GM12878 (cell line): Measurements from ENCODE around the gene SLC2A5. TPM values are rescaled to one million over a fixed set of nuclear protein-coding genes. Genes with fewer than 3 reads are reported as not detected.

Experiments used
- BACH1 ChIP-seq: fragments of 450-650 bp; IDR thresholded peaks from 2 replicates; pipeline ENCODE4 v1.6.1; 2017; ENCODE audit warnings: mild to moderate bottlenecking, borderline replicate concordance
- CBFB ChIP-seq: IDR thresholded peaks from 2 replicates; pipeline ENCODE4 v1.6.1; 2016; ENCODE audit warnings: antibody characterized with exemption, low read depth
- CBX3 ChIP-seq: fragments of 200-600 bp; sonication (generic); IDR thresholded peaks from 2 replicates; pipeline ENCODE4 v1.6.1; 2016; ENCODE audit warnings: low read depth, borderline replicate concordance
- FOXK2 ChIP-seq: fragments of 450-650 bp; IDR thresholded peaks from 2 replicates; pipeline ENCODE4 v1.6.1; 2017; ENCODE audit warnings: mild to moderate bottlenecking, moderate library complexity
- GABPA ChIP-seq: IDR thresholded peaks from 2 replicates; pipeline ENCODE4 v1.6.1; 2014; ENCODE audit warnings: antibody characterized with exemption, low read depth, mild to moderate bottlenecking, inconsistent platforms
- HCFC1 ChIP-seq: fragments of 150-350 bp; IDR thresholded peaks from 2 replicates; pipeline ENCODE4 v1.6.1; 2014; ENCODE audit warnings: low read length
- KAT2A ChIP-seq: conservative IDR thresholded peaks from 2 replicates; pipeline ENCODE4 v1.6.1; 2011; ENCODE audit warnings: low read depth, low read length; ENCODE audit not compliant: control insufficient read depth
- LARP7 ChIP-seq: fragments of 450-650 bp; IDR thresholded peaks from 2 replicates; pipeline ENCODE4 v1.6.1; 2017; ENCODE audit warnings: mild to moderate bottlenecking
- MEF2A ChIP-seq: IDR thresholded peaks from 2 replicates; pipeline ENCODE4 v1.6.1; 2011; ENCODE audit warnings: low read depth, mild to moderate bottlenecking, low read length, moderate library complexity; ENCODE audit not compliant: insufficient read depth
- PAX5 ChIP-seq: IDR thresholded peaks from 2 replicates; pipeline ENCODE4 v1.6.1; 2011; ENCODE audit warnings: low read depth, low read length, borderline replicate concordance
- RAD21 ChIP-seq: IDR thresholded peaks from 2 replicates; pipeline ENCODE4 v1.6.1; 2011; ENCODE audit warnings: mild to moderate bottlenecking, low read depth, low read length, moderate library complexity; ENCODE audit not compliant: insufficient read depth
- RELA ChIP-seq: fragments of 450-650 bp; IDR thresholded peaks from 2 replicates; pipeline ENCODE4 v1.8.0; 2014; ENCODE audit warnings: borderline replicate concordance; ENCODE audit not compliant: partially characterized antibody
- SREBF1 ChIP-seq: IDR thresholded peaks from 2 replicates; pipeline ENCODE4 v1.6.1; 2012; ENCODE audit warnings: mild to moderate bottlenecking, low read length
- SRF ChIP-seq, 2 experiments: IDR thresholded peaks; 2 replicates each; pipeline ENCODE4 v1.6.1; 2011; ENCODE audit warnings: low read depth in 2 of 2, low read length in 2 of 2, mild to moderate bottlenecking in 1 of 2, moderate library complexity in 1 of 2
- TCF3 ChIP-seq: IDR thresholded peaks from 2 replicates; pipeline ENCODE4 v1.6.1; 2012; ENCODE audit warnings: low read depth, mild to moderate bottlenecking, low read length, borderline replicate concordance; ENCODE audit not compliant: insufficient read depth
- ZNF384 ChIP-seq: IDR thresholded peaks from 2 replicates; pipeline ENCODE4 v1.6.1; 2012; ENCODE audit warnings: low read depth, mild to moderate bottlenecking, low read length, improper control_type of control experiment, borderline replicate concordance
- ZSCAN29 ChIP-seq: fragments of 450-650 bp; IDR thresholded peaks from 2 replicates; pipeline ENCODE4 v1.6.1; 2017; ENCODE audit warnings: mild to moderate bottlenecking, moderate library complexity
- polyA plus RNA-seq, 11 experiments: library from polyadenylated mRNA; depleted of rRNA in 4 of 11; unstranded in 6 of 11; stranded (reverse) in 5 of 11; fragments of >200 nt; fragmentation: Nextera tagmentation in 4 of 11; fragmentation: Illumina TruSeq in 1 of 11; extraction: Ambion mirVana in 4 of 11; extraction: Trizol in 1 of 11; gene quantifications; 1 replicate in 1 of 11; 2 replicates in 10 of 11; pipeline versions ENCODE4 v1.2.1 to v1.2.3, GENCODE V29; 2011 to 2016; ENCODE audit warnings: inconsistent platforms in 2 of 11, missing spikeins in 2 of 11, low read depth in 1 of 11
- total RNA-seq, 4 experiments: library from RNA; depleted of rRNA in 3 of 4; stranded (reverse); fragments of >200 nt in 3 of 4; fragmentation: Illumina TruSeq in 1 of 4; extraction: Trizol in 1 of 4; gene quantifications; 2 replicates each; pipeline versions ENCODE4 v1.2.1 to v1.2.3, GENCODE V29; 2013 to 2021
- TF ChIP-seq, protein P1 (sequence below): fragments of 450-650 bp; IDR thresholded peaks from 2 replicates; pipeline ENCODE4 v1.6.1; 2014; ENCODE audit warnings: mild to moderate bottlenecking
- TF ChIP-seq, protein P2 (sequence below): IDR thresholded peaks from 2 replicates; pipeline ENCODE4 v1.6.1; 2012; ENCODE audit warnings: low read length, inconsistent platforms
- TF ChIP-seq, protein P3 (sequence below): fragments of 450-650 bp; IDR thresholded peaks from 2 replicates; pipeline ENCODE4 v1.6.1; 2018; ENCODE audit warnings: borderline replicate concordance, mild to moderate bottlenecking; ENCODE audit not compliant: partially characterized antibody
- TF ChIP-seq, protein P4 (sequence below): fragments of 450-650 bp; IDR thresholded peaks from 2 replicates; pipeline ENCODE4 v1.6.1; 2017; ENCODE audit warnings: mild to moderate bottlenecking, moderate library complexity

The SLC2A5 gene
- total and polyA plus RNA-seq, 10 of the 15 experiments (the other 5 are each of a cell fraction or from before 2014, with no cell fraction given), result 4.5 to 76.6 (median 23.9) TPM

DNA sequence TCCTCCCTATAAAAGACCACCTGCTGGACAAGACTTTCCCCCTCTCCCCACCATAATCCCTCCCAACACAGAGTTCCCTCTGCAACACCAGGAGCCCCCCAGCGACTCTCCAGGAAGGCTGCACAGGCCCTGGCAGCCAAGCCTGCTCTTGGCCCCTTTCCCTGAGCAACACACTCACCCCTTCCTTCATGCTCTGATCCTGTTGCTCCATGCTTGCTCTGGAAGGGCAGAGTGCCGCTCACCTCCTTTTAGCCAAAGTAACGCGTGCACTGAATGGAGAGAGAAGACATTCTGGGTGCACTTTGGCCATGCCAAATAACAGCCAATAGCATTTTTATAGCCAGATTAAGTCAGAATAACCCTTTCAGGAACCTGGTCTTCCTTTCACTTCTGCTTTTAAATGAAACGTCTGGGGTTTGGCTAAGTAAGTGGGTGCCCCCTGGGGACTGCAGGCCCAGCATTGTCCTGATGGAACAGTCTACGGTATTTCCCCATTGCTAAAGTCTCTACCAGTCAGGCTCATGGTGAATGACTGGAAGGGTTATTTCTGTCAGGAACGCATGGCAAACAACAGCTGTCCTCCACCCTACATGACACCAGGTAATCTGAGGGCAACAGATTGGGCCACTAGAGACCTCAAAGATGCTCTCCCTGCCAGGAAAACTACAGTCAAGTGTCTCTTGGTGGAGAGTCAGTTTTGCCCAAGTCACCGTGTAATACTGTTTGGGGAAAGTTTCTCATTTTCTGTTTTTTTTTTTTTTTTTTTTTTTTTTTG, at the start of gene SLC2A5 (continued):
- TF ChIP-seq, protein P1, sequence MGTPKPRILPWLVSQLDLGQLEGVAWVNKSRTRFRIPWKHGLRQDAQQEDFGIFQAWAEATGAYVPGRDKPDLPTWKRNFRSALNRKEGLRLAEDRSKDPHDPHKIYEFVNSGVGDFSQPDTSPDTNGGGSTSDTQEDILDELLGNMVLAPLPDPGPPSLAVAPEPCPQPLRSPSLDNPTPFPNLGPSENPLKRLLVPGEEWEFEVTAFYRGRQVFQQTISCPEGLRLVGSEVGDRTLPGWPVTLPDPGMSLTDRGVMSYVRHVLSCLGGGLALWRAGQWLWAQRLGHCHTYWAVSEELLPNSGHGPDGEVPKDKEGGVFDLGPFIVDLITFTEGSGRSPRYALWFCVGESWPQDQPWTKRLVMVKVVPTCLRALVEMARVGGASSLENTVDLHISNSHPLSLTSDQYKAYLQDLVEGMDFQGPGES, result no peak
- TF ChIP-seq LARP7 (no peak; the same call in 1 of the 2 replicates), SRF (IDR thresholded peaks at IDR 0.05; ENCODE audit: low read depth in 2 of 2, low read length in 2 of 2) (peak in 1 of 2 experiments; percentile 84; a peak in 2 of 4 replicates), BACH1 (peak; percentile 26; the same call in 1 of the 2 replicates), CBFB (peak; percentile 86), RELA (no peak), FOXK2 (no peak), SREBF1 (no peak), ZSCAN29 (no peak), KAT2A (no peak), RAD21 (no peak), HCFC1 (no peak), GABPA (no peak), ZNF384 (peak; percentile 54; the same call in 1 of the 2 replicates), CBX3 (no peak), MEF2A (peak; percentile 83), TCF3 (no peak; the same call in 1 of the 2 replicates), PAX5 (peak; percentile 90; the same call in 1 of the 2 replicates)
- TF ChIP-seq, protein P2, sequence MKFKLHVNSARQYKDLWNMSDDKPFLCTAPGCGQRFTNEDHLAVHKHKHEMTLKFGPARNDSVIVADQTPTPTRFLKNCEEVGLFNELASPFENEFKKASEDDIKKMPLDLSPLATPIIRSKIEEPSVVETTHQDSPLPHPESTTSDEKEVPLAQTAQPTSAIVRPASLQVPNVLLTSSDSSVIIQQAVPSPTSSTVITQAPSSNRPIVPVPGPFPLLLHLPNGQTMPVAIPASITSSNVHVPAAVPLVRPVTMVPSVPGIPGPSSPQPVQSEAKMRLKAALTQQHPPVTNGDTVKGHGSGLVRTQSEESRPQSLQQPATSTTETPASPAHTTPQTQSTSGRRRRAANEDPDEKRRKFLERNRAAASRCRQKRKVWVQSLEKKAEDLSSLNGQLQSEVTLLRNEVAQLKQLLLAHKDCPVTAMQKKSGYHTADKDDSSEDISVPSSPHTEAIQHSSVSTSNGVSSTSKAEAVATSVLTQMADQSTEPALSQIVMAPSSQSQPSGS, result peak; percentile 82
- TF ChIP-seq, protein P3, sequence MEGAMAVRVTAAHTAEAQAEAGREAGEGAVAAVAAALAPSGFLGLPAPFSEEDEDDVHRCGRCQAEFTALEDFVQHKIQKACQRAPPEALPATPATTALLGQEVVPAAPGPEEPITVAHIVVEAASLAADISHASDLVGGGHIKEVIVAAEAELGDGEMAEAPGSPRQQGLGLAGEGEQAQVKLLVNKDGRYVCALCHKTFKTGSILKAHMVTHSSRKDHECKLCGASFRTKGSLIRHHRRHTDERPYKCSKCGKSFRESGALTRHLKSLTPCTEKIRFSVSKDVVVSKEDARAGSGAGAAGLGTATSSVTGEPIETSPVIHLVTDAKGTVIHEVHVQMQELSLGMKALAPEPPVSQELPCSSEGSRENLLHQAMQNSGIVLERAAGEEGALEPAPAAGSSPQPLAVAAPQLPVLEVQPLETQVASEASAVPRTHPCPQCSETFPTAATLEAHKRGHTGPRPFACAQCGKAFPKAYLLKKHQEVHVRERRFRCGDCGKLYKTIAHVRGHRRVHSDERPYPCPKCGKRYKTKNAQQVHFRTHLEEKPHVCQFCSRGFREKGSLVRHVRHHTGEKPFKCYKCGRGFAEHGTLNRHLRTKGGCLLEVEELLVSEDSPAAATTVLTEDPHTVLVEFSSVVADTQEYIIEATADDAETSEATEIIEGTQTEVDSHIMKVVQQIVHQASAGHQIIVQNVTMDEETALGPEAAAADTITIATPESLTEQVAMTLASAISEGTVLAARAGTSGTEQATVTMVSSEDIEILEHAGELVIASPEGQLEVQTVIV, result no peak
- TF ChIP-seq, protein P4, sequence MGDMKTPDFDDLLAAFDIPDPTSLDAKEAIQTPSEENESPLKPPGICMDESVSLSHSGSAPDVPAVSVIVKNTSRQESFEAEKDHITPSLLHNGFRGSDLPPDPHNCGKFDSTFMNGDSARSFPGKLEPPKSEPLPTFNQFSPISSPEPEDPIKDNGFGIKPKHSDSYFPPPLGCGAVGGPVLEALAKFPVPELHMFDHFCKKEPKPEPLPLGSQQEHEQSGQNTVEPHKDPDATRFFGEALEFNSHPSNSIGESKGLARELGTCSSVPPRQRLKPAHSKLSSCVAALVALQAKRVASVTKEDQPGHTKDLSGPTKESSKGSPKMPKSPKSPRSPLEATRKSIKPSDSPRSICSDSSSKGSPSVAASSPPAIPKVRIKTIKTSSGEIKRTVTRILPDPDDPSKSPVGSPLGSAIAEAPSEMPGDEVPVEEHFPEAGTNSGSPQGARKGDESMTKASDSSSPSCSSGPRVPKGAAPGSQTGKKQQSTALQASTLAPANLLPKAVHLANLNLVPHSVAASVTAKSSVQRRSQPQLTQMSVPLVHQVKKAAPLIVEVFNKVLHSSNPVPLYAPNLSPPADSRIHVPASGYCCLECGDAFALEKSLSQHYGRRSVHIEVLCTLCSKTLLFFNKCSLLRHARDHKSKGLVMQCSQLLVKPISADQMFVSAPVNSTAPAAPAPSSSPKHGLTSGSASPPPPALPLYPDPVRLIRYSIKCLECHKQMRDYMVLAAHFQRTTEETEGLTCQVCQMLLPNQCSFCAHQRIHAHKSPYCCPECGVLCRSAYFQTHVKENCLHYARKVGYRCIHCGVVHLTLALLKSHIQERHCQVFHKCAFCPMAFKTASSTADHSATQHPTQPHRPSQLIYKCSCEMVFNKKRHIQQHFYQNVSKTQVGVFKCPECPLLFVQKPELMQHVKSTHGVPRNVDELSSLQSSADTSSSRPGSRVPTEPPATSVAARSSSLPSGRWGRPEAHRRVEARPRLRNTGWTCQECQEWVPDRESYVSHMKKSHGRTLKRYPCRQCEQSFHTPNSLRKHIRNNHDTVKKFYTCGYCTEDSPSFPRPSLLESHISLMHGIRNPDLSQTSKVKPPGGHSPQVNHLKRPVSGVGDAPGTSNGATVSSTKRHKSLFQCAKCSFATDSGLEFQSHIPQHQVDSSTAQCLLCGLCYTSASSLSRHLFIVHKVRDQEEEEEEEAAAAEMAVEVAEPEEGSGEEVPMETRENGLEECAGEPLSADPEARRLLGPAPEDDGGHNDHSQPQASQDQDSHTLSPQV, result no peak
